Stimulated activated CD4-positive, alpha-beta T cell treated with anti-CD3 and anti-CD28 coated beads, Interleukin-1b, Interleukin-23, amount 100 ng/mL, for 24 hours (primary cell): Measurements from ENCODE around the gene SUPT7L.
"Not testable (repeated sequence)": the region's sequence is repeated elsewhere in the genome, so short reads cannot be mapped to it uniquely, and the experiment has no call there.

ENCODE experiments used
- DNase-seq, 4 experiments: peaks; one replicate each; pipeline ENCODE4 v3.0.0-alpha.2; 2020; ENCODE audit warnings: low read depth in 4 of 4, low spot score in 1 of 4

Gene SUPT7L

GRCh38 chr2:27687232-27687631 lies 23.8 kb upstream of the SUPT7L start:
- no peak for DNase-seq

- no peak for DNase-seq
These were observed 22.2 kb upstream of the SUPT7L start for GRCh38 chr2:27685577-27685976.

- not testable (repeated sequence) for DNase-seq
These were observed 21.6 kb upstream of the SUPT7L start for GRCh38 chr2:27685006-27685405.

- peak; percentile 78 to 95 (median 87) for DNase-seq
These were observed 20.1 kb upstream of the SUPT7L start for GRCh38 chr2:27683390-27684071.

- not testable (repeated sequence) for DNase-seq
These were observed 18.9 kb upstream of the SUPT7L start for GRCh38 chr2:27682334-27682771.

- no peak for DNase-seq
These were observed 18.4 kb upstream of the SUPT7L start for GRCh38 chr2:27681841-27682240.

GRCh38 chr2:27680571-27680970 lies 17.2 kb upstream of the SUPT7L start:
- no peak for DNase-seq

GRCh38 chr2:27672723-27673486 lies 9.5 kb upstream of the SUPT7L start:
- DNase-seq, result no peak

- no peak for DNase-seq
These were observed 7.8 kb upstream of the SUPT7L start for GRCh38 chr2:27671235-27671634.

GRCh38 chr2:27667446-27667845 lies 4.0 kb upstream of the SUPT7L start:
- no peak for DNase-seq

GRCh38 chr2:27664622-27665363 lies 1.4 kb upstream of the SUPT7L start:
- DNase-seq, result no peak

GRCh38 chr2:27664154-27664574 lies 750 bp upstream of the SUPT7L start:
- DNase-seq, result no peak

- no peak for DNase-seq
These were observed 2.0 kb downstream of the SUPT7L start for GRCh38 chr2:27661371-27661770.

- DNase-seq, result no peak
These were observed 8.1 kb downstream of the SUPT7L start for GRCh38 chr2:27655155-27655951.

- DNase-seq, result no peak
These were observed 10.0 kb downstream of the SUPT7L start for GRCh38 chr2:27653397-27653796.

GRCh38 chr2:27652790-27653189 lies 10.6 kb downstream of the SUPT7L start:
- DNase-seq, result no peak

- DNase-seq, result no peak
These were observed 11.1 kb downstream of the SUPT7L start for GRCh38 chr2:27652341-27652740.

- no peak for DNase-seq
These were observed 12.4 kb downstream of the SUPT7L start for GRCh38 chr2:27651056-27651455.

- DNase-seq, result no peak
These were observed 15.7 kb downstream of the SUPT7L start for GRCh38 chr2:27647737-27648136.

- no peak for DNase-seq
These were observed 16.1 kb downstream of the SUPT7L start for GRCh38 chr2:27647289-27647688.

GRCh38 chr2:27645197-27645596 lies 18.2 kb downstream of the SUPT7L start:
- DNase-seq, result no peak
